HG02759 (cell line): ENCODE results near the gene CDK19.
"Not testable (repeated sequence)": the region's sequence is repeated elsewhere in the genome, so short reads cannot be mapped to it uniquely, and the experiment has no call there.

Source experiments
- ATAC-seq: cut with Tn5 transposase; IDR thresholded peaks from one replicate; pipeline ENCODE4 v1.9.1; 2021; ENCODE audit warnings: mild to moderate bottlenecking, moderate library complexity; ENCODE audit not compliant: unreplicated experiment

CDK19 gene

DNA sequence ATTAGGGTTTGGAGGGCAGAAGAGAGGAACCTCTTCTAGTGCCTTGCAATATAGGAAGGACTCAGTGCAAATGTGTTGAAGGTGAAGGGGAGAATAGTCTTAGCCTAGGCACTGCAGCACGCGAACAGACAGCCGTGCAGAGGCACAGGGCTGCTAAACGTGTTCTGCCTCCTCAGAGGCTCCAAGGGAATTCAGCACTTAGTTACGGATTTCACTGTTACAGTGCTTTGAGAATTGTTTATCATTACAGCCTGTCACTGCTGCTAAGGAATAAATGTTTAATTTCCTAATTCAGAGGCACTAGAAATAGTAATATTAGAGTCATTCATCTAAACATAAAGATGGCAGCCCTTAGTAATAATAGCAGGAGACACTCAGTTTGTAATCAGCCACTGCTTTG, 222.5 kb downstream of the CDK19 start:
- ATAC-seq, result no peak

DNA sequence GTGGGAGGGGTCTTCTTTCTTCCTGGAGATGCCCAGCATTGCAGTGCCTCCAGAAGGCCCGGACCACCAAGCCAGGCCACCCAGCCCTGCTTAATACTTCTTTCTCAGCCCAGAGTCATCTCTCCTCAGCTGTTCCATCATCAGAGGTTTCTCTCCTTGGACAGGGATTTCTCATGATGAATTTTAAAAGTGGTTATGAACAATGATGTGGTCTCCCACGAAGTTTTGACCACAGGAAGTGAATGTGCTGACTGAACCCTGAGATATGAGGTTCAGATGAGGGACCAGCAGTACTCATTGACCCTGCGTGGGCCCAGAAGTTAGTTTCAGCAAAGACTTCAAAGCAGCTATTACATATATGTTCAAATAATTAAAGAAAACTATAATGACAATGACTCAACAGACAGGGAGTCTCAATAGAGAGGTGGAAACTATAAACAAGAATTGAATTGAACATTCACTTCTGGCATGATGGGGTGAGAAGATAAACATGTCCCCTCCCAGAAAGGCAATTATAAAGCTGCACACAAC, 224.4 kb downstream of the CDK19 start:
- no peak for ATAC-seq

DNA sequence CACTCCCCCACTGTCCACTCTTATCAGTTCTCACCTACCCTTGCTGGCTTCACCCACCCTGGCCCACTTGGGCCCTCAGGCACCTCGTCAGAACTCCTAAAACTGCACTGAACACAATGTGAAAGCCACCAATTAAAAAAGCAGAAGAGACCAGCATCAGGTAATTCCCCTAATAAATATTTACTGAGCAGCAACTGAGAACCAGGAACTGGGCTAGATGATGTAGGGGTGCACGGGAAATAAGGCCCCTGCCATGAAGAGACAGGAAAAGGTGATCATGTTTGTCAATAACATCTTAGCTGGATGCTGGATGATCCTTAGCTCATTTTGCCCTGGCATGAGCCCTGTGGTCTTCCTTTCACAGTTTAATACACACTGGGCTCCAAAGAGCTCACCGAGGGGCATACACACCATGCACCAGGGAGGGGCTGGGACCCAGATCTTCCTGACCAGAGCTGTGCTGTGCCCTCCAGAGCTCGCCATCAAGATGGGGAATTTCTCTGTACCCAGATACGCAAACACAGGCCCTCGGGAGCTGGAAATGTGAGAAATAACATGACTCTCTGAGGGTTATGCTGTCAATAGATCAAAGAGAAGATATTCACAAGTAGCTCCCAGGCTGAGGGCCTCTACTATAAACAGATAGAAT, 225.3 kb downstream of the CDK19 start:
- ATAC-seq, result peak; percentile 94

DNA sequence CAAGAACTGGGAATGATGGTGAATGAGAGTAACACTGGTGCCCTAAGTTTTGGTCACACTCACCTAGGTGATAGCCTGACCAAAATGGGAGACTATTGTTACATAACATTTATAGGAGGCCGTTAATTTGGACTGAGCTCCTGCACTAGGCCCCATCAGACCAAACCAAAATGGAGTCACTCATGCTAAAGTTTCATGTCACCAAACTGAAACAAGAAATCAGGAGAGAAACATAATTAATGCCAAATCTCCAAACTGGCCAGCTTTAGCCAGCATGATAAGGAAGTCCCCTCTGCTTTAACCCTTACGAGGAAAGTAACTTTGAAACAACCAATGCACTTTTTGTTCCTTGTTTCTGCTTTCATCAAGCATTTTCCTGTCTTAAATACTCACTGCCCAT, 227.9 kb downstream of the CDK19 start:
- ATAC-seq, result no peak

DNA sequence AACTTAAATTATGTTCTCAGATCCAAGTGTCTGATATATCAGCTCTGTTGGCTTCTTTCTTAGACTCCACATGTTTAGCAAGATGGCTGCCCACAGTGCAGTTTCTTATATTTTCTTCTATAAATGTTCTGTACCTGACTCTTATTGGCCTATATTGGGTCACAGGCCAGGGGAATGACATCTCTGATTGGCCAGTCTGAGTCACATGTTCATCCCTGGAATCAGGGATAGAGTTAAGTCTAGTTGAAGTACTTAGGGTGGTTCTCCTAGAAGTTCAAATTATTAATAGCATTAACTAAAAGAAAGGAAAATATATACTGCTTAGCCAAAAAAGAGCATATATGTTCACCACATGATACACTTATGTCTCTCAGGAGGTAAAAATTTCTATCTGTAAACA, 233.6 kb downstream of the CDK19 start:
- no peak for ATAC-seq

DNA sequence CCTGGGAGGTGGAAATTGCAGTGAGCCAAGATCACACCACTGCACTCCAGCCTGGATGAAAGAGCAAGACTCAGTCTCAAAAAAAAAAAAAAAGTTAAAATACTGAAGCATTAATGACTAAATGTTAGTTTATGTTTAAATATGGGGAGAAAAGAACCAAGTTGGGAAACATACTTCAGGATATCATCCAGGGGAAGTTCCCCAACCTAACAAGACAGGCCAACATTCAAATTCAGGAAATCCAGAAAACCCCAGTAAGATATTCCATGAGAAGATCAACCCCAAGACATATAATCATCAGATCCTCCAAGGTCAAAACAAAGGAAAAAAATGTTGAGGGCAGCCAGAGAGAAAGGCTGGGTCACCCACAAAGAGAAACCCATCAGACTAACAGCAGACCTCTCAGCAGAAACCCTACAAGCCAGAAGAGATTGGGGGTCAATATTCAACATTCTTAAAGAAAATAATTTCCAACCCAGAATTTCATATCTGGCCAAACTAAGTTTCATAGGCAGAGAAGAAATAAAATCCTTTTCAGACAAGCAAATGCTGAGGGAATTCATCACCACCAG, 237.6 kb downstream of the CDK19 start:
- not testable (repeated sequence) for ATAC-seq

DNA sequence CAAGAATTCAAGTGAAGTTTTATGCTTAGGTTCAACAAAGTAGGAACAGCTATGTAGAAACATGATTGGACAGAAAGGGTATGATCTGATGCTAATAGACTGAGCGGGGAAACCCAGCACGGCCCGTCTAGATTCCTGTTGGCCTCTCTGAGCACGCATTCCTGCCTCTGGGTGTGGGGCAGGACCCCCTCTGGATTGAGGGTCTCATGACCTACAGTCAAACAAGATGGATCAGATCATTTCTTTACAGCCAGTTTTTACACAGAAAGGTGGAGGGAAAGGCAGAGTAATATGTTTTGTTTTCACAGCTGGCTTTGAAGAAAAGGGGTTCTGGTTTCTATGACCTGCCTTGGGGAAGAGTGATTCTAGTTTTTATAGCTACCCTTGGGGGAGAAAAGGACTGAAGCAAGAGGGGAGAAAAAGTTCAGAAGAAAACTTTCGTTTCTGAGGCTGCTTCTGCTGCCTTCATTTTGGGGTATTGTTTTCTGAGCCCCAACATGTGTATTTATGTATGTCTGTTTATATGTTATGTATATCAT, 239.3 kb downstream of the CDK19 start:
- no peak for ATAC-seq

DNA sequence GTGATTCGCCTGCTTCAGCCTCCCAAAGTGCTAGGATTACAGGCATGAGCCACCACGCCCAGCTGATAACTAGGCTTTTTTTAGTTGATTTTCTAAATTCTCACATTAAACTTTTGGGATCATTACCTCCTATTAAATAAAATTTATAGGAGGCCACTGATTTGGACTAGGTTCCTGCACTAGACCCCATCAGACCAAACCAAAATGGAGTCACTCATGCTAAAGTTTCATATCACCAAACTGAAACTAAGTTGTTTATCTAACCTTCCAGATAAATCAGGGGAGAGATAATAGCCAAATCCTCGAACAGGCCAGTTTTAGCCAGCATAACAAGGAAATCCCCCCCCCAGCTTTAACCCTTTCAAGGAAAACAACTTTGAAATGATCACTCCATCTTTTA, 240.5 kb downstream of the CDK19 start:
- ATAC-seq, result no peak

DNA sequence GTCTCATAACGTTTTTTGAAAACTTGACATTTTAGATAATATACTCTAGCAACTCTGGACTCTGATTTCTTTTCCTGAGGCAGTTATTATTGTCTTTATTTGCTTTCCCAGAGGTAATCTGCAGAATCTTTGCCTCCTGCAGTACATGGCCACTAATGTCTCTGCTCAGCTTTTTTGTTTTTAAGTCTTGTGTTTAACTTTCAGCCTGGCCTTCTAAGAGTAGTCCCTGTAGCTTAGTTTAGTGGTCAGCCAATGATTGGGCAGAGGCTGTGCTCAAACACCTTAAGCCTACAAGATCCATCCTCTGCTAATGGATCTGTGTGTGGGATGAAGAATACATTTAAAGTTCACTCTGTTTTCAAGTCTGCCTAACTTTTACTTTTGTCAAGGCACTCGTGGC, 241.7 kb downstream of the CDK19 start:
- ATAC-seq, result no peak

DNA sequence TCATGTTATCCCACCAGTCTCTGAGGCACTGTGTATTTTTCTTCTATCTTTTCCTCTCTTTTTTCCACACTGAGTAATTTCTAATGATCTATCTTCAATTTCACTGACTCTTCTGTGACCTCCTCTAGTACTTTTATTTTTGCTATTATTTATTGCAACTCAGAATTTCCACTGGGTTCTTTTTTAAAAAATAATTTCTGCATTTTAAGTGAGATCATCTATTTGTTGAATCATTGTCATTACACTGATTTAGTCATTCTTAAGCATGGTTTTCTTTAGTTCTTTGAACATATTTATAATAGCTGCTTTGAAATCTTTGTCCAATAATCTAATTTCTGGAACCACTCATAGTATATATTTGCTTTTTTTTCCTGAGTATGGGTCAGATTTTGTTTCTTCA, 242.1 kb downstream of the CDK19 start:
- ATAC-seq, result no peak

DNA sequence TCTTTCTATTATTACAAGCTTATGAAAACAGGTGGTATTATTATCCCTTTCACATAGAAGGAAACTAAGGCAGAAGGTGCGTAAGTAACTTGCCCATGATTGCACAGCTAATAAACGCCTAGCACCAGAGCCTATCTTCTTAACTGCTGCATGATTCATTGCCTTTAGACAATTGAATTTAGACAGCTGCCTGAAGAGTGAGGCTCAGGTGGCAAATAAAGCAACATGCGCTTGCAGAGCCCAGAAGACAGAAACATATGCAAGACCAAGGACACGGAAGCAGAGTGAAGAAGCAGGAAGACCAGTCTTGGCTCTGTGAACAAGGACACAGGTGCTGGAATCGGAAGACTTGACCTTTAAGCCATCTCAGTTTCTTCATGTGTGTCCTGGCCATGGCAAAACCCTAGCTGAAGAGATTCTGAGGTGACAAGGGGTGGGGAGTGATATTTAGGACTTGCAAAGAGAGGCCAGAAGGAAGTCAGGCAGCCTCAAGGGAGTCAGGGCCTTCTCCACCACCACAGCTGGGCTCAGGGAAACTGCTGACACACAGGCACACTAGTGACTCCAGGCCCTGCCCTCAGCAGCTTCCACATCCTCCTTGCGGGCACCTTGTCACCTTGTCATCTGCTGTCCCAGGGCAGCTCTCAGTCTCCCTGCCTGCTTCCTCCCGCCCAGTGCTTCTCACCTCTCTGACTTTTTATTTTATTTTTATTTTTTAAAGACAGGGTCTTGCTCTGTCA, 247.1 kb downstream of the CDK19 start:
- no peak for ATAC-seq

DNA sequence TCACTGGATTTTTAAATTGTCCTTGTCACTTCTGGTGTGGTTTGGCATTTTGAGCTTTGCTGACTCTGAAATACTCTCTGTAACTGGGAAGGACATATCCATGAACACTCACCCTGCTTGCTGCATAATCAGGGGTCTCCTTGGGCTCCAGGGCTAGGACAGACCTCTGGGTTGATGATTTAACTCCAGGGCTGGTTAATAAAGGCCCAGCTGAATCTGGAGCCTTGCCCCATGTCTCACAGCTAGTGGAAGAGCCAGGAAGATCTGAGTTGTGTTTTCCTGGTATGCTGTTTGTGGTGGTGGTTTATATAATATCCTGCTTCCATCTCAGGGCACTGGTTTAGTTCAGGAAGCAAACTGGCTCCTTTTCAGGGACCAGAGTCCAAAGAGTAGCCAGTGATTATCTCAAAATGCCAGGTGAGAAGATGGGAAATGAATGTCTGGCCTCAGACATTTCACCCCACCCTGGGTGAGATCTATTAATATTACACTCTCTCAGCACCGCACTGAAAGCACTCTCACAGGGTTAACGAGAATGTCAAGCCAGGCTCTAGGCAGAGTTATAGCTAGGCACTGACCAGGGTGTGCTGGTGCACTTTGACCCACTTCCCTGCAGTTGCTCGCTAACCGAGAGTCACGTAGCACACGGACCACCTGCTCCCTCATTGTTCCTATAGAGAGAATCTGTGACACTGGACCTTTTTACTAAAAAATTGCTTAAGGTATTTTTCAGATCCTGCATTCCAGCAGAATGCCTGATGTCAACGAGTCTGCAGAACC, 248.7 kb downstream of the CDK19 start:
- no peak for ATAC-seq

DNA sequence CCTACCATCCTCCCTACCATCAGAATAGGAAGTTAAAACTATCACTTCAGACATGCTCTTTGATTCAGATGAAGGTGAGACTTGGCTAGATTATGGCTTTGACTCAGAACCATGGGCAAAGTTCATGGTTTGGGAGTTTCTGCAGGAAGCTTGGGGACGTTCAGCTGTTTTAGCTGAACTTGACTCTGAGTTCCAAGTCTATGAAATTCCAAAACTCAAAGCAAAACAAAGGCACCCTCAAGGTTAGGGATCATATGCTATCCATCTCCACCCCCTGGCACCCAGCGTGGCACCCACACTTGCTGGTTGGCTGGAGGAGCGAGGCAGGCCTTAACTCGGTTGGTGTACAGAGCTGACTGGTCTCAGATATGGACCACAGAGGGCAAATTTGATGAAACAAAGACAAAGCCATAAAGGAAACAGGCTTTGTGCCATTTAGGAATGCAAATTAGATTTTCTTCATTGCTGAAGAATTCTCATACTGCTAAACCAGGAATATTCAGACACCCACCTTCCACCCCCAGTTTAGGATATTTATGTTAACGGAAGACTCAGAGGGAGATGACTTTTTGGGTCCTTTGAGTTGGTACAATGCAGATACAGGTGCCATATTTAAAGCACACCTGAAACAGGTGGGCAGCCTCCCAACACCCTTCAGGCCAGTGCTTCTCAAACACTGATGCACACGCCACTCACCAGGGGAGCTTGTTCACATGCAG, 250.4 kb downstream of the CDK19 start:
- no peak for ATAC-seq

DNA sequence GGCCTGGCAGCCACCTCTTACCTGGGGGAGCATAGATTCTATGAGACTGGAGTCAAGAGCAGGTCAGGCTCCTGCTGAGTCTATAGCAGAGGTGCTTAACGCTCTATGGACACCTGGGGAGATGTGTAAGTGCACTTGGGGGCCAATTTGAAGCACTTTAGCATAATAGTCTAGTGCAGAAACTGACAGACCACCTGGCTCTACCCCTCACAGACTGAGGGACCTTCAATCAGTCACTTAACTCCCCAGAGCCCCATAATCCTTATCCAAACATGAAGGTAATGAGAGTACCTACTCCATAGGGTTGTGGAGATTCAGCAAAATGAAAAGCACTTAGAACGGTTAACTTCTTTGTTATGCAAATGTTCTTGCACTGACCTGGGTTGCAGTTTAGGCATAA, 251.6 kb downstream of the CDK19 start:
- no peak for ATAC-seq

DNA sequence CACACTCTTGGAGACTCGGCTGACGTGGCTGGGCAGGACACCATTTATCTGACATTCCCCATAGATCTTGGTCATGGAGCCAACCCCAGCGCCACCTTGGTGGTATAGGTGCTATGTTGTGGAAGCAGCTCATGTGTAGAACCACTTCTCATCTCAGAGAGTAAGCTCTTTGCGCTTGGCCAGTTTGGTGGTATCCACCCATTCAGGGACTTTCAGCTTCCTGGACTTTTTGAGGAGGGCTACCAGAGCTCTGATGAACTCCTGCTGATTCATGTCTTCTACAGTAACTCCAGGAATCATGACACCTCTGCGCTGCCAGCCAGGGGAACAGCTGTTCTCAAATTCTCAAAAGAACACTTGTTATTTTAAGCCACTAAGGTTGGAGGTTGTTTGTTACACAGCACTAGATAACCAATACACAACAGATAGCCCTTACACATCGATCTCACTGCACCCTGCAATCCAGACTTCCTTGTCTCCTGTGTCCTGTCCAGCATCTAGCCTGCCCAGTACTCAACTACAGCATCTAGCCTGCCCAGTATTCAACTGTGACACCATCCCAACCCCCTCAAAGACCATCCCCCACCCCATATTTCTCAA, 252.9 kb downstream of the CDK19 start:
- ATAC-seq, result no peak

DNA sequence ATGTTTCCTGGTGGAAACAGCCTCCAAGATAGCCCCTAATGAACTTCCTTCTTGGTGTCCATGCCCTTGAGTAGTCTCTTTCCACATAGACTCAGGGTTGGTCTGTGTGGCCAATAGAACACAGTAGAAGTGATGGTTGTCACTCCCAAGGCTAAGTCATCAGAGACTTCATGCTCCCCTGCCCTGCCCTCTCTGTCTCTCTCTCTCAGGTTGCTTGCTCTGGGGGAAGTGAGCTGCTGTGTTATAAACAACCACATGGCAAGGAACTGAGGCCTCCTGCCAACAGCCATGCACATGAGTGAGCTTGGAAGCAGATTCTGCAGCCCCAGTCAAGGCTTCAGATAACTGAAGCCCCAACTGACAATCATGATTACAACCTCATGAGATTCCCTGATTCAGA, 253.6 kb downstream of the CDK19 start:
- ATAC-seq, result no peak

DNA sequence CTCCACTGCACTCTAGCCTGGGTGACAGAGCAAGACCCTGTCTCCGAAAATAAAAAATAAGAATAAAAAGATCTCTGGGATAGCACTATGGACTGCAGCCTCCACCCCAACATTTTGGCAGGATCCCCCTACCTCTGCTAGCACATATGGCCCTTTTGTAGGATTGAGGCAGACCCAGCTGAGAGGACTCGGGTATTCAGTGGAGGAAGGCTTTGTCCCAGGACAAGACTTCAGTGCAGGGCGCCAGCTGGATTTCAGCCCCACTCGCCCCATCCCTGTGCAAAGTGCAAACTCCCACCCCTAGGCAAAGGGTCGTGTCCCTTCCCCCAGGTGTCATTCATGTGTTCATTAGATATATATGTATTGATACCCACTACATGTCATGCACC, 254.3 kb downstream of the CDK19 start:
- ATAC-seq, result no peak

DNA sequence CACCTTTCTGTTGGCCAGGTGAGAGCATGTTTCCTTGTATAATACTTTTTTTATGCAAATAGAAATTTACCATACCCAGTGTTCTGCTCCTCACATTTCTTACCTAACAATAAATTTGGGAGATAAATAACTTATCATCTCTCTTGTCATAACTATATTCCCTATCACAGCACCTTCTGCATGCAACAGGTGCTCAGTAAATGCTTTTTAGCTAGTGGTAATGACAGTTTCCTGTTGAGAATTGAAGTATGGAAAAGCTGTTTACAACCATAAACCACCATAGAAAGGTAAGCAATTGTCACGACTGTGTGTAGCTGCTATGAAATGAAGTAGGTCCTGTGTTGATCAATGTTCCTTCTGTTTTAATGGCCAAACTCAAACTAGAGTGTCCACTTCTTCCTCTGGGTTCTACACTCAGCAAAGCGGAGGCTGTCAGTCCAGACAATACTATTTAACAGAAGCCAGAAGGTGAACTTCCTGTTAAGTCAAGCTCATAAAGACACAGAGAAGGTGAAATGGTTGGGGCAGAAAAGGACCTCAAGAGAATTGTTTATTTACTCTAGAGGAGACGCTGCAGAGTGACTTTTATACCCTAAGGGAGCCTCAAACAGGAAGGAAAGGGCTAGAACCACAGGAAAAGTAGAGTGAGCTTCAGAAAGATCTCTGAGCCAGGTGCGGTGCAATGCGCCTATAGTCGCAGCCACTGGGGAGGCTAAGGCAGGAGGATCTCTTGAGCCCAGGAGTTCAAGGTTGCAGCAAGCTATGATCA, 254.8 kb downstream of the CDK19 start:
- no peak for ATAC-seq
